AG04449 (cell line): Measurements from ENCODE around the gene FHIT.
A peak's percentile ranks its signal among the peaks of the same experiment; 100 is the strongest.

Source experiments
- CTCF ChIA-PET: fragments of 350-600 bp; formaldehyde crosslinking; extraction: SDS; loops from one replicate; lab custom pipeline; 2021; ENCODE audit warnings: antibody characterized with exemption; lab: Yijun Ruan, JAX
- POLR2A ChIA-PET: fragments of 400-600, 350-600 bp; formaldehyde crosslinking; extraction: SDS; loops from one replicate; lab custom pipeline; 2020; ENCODE audit warnings: antibody characterized with exemption, inconsistent platforms; lab: Yijun Ruan, JAX
- DNase-seq: peaks from one replicate; pipeline ENCODE4 v3.0.0-alpha.2; 2010; ENCODE audit warnings: low read depth, low spot score
- H3K4me3 ChIP-seq: 2 replicates; pipeline ENCODE4 v1.5.1; 2011; ENCODE audit warnings: low read depth, mild to moderate bottlenecking, control low read depth, low read length
- CTCF ChIP-seq: IDR thresholded peaks from one replicate; pipeline ENCODE4 v1.5.1; 2011; ENCODE audit warnings: mild to moderate bottlenecking, moderate library complexity, low read length, control low read depth, inconsistent platforms; ENCODE audit not compliant: insufficient read depth; ENCODE audit errors: missing control alignments

The FHIT gene

GRCh38 chr3:60617188-60617587 is 634.1 kb downstream of the FHIT start:
- TF ChIP-seq CTCF = no peak
- ChIA-PET POLR2A (no interaction called here), CTCF (no interaction called here)
- H3K4me3 ChIP-seq = no peak overlapping the region
- DNase-seq = no peak

- no peak for TF ChIP-seq CTCF
- CTCF ChIA-PET = no interaction called here
These were observed 637.4 kb downstream of the FHIT start for GRCh38 chr3:60613769-60614303.

GRCh38 chr3:60610441-60611112 is 640.7 kb downstream of the FHIT start:
- no peak for TF ChIP-seq CTCF
- peak; percentile 65 for DNase-seq
- ChIA-PET POLR2A (no interaction called here), CTCF (no interaction called here)
- H3K4me3 ChIP-seq = no peak overlapping the region

More at GRCh38 chr3:60613769-60614303, 637.4 kb downstream of the FHIT start:
- POLR2A ChIA-PET = no interaction called here
- no peak for DNase-seq
- H3K4me3 ChIP-seq = no peak overlapping the region

- POLR2A ChIA-PET = no interaction called here
- H3K4me3 ChIP-seq = no peak overlapping the region
- CTCF ChIA-PET = no interaction called here
- no peak for DNase-seq
- TF ChIP-seq CTCF = no peak
These were observed 641.8 kb downstream of the FHIT start for GRCh38 chr3:60609446-60609845.

GRCh38 chr3:60603860-60604259 is 647.4 kb downstream of the FHIT start:
- CTCF ChIA-PET = no interaction called here

More at GRCh38 chr3:60603860-60604259, 647.4 kb downstream of the FHIT start:
- H3K4me3 ChIP-seq = no peak overlapping the region
- TF ChIP-seq CTCF = no peak
- DNase-seq = no peak
- POLR2A ChIA-PET = no interaction called here
